ENCODE measurements around the gene PPT2.
A peak's percentile ranks its signal among the peaks of the same experiment; 100 is the strongest.
"Not testable (repeated sequence)": the region's sequence is repeated elsewhere in the genome, so short reads cannot be mapped to it uniquely, and the experiment has no call there.

The PPT2 gene

DNA sequence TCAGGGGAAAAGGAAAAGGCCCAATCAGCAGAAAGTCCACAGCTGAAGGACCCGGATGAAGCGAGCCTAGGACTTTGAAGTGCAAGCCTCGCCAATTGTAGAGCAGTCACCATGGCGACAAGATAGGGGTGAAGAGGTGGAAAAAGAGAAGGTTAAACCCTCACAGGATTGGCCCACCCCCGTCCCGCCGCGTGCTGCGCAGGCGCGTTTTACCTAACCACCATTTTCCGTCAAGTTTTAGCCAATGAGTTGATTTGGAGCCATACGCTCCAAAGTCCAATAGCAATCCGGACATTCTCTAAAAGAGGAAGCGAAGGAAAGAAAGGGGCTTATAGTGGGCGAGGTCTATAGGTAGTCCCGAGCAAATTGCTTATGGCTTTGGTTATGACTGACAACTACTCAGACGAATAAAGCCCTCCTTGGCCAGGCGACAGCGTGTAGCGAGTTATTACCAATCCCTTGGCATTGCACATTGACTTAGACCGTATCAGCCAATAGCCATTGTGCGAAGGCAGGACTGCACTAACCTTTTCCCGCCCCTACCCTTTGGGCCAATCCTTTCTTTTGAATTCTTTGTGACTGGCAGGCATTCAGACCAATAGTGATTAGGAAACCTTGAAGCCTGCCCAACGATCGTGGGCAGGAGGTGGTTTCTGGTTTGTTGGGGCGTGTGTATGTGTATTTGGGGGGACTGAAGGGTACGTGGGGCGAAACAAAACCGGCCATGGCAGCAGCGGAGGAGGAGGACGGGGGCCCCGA is 24.0 kb downstream of the PPT2 start, which contains the start of gene RNF5:
Gene RNF5, plus strand, starts transcription at position 618 of the 759 bp plus-strand sequence. Its CDS starts 107 bp downstream, at position 725.
- peak; percentile 100 for DNase-seq

DNA sequence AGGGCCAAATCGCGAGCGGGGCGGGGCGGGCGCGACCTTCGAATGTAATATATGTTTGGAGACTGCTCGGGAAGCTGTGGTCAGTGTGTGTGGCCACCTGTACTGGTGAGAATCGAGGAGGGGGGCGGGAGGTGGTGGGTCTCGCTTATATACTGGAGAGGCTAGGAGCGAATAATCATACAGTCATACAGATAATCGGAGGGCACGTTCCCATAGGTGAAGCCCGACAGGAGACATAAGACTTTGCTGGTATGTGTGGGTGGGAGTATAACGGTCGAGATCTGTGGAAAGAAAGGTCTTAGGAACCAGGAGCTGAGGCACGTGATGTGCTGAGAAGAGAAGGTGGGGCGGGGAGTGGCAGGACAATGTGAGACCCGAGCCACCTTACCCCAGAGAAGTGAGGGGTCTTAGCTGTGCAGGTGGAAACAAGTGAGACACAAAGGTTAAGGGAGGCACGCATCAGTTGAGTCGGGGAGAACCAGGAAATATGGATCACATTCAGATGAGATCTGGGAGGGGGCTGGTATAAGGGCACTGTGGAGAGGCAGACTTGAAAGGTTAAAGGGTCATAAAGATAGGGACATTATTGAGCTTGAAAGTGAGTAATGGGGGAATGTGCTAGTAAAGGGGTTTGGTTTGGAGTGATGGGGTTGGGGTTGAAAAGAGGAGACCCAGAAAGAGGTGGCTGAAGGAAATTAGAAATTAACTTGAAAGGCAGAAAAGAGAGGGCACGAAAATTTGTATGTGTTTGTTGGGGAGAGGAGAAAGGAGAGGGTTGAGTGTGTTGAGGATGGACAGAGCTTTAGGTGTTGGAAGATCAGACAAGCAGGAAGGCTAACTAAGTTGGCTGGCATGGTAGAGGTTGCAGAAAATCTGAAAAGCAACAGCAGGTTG is 24.9 kb downstream of the PPT2 start:
- no peak for DNase-seq

DNA sequence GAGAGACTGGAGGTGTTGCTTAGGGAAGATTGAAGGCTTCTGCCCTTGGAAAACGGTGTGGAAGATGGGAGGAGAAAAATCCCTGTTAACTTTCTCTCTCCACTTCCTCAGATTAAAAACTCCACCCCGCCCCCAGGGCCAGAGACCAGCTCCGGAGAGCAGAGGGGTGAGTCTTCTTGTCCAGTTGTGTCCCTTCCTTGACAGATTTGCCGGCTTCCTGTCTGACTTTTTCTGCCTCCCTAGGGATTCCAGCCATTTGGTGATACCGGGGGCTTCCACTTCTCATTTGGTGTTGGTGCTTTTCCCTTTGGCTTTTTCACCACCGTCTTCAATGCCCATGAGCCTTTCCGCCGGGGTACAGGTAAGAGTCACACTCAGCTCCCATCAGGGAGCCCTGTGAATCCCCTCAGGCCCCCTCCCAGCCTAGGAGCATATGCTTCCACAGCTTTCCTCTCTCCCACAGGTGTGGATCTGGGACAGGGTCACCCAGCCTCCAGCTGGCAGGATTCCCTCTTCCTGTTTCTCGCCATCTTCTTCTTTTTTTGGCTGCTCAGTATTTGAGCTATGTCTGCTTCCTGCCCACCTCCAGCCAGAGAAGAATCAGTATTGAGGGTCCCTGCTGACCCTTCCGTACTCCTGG is 25.9 kb downstream of the PPT2 start:
- DNase-seq, result no peak

DNA sequence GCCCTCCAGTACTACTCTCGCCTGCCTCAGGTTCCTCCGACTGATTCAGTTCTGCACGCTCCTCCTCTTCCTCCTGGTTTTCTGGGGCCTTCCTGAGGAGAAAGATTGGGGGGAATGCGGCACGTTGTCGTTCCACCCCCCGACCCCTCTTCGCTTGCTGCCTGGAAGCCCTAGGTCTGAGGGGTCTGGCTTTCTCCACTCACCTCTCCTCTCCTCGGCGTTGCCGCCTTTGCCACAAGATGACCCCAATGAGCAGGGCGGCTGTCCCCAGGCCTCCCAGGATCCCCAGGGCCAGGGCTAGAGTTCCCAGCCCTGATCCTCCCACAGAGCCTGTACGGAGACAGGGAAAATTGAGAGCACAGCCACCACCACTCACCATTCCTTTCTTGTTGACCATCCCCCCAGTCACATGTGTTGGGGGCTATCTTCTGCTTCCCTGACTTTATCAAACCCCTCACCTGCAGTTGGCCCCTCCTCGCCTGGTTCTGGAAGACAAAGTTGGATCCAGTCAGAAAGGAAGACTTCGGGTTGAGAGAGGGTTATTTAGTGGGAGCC is 27.3 kb downstream of the PPT2 start:
- DNase-seq, result no peak

DNA sequence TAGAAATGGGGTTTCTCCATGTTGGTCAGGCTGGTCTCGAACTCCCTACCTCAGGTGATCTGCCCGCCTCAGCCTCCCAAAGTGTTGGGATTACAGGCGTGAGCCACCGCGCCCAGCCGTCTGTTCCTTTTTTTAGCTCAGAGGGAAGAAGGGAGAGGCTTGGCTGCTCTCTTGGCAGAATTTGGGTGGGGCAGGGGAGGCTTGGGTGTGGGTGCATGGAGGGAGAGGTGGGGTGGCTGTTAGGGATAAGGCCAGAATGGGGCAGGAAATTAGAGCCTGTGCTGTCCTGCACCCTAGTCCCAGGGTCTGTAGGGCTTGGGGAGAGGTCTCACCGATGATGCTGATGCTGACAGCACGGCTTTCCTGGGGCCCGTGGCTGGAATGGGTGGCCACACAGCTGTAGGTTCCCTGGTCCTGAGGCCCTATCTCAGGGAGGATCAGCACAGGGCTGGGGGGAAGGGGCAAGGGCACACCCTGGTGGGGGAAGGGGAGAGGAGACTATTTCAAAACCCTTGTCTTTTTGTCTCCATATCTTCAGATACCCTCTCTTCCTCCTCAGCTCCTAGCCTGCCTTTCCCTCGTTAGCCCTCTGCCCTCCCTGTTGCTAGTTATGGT is 28.1 kb downstream of the PPT2 start:
- DNase-seq, result no peak

DNA sequence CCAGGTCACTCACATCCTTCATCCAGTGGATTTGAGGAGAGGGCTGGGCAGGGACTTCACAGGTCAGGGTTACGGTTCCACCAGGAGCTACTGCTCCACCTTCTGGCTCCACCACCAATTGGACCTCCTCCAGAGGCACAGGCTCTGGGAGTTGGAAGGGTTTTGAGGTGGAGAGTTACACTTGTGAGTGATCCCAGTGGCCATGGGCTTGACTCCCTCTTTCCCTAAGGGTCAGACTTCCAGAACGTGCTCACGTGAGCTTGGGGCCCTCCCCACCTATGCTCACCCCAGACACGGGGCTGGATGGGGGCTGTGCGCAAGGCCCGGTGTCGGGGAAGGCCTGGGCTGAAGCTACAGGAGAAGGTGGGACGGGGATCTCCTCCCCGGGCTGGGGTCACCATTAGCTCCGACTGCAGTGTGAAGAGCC is 28.6 kb downstream of the PPT2 start:
- no peak for DNase-seq

DNA sequence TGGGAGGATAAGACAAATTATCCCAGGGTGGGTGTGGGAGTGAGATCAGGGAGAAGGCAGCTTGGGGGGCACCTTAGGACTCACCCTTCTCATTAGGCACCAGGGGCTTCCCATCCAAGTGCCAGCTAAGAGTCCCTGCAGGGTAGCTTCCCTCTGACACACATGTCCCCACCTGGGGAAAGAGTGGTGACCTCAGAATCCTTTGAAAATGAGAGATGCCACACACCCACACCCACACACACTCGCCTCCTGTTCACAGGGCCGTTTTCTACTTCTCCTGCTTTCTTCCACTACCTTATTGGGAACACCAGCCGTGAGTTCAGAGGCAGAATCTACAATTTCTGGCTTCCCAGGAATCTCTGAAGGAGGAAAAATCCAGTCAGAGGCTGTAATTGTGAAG is 29.1 kb downstream of the PPT2 start:
- no peak for DNase-seq

DNA sequence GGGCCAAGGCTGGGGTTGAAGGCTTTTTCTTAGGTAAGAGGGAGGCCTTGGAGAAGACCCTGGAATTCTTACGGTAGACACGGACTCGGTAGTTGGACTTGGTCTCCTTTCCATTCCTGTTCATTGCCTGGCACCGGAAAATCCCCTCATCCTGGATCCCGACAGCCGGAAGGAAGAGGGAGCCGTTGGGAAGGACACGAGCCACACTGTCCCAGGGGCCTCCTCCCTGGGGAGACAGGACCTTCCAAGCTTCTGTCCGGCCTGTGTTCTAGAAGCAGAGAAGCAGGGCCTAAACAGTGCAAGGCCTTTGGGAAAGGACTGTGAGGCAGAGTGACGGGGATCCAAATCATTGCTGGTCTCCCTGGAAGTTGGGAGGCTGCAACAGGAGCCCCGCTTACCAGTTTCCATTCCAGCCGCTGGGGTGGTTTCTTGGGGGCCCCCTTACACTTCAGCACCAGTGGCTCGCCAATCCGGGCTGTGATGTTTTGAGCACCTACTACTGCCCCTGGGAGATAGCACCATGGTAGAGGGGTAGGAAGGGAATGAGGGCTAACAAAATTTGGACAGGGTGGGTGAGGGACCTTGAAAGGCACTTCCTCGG is 29.6 kb downstream of the PPT2 start:
- DNase-seq, result no peak

DNA sequence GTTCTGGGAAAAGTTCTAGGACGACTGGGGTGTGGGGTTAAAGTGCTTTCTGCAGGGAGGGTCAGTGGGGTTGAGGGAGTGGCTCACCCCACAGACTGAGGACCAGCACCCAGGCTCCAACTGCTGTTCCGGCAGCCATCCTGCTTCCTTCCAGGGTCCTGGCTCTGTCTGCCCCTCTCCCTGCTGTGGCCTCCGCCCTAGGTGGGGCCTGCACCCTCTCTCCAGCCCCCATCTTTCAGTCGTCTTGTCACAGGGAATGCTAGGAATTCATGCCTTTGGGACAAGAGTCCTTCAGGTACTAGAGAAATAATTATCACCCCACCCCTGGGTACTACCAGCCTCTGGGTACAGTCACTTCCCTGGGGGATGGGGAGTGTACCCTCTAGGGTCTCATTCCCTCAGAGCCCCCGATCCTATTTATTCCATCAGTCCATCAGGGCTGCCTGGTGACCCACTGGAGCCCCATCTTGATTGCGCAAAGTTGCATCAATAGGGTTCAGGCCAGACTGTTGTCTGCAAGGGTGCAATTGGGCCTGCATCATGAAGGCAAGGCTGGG is 30.2 kb downstream of the PPT2 start, which contains the start of gene AGER:
Gene AGER, minus strand, starts transcription at position 170 of the 557 bp plus-strand sequence. Its CDS starts 31 bp downstream, at position 139.
- no peak for DNase-seq

DNA sequence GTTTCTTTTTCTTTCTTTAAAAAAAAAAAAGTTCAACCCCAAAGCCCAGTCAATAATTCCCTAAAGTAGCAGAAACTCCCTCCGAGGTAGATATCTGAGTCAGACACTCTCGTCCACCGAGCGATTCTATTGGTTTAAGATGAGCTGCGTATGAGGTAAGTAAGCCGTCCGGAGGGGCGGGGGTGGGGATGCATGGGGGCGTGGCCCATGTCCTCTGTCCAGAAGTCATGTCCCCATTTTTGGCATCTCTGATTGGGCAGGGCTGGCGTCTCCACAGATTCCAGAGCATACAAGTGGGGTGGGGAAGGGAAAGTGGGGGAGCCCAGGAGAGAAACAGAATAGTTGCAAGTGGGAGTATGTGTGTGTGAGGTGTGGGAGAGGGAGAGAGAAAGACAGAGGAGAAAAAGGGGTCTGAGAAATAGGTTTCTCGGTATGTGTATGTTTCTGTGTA is 31.8 kb downstream of the PPT2 start:
- not testable (repeated sequence) for DNase-seq

DNA sequence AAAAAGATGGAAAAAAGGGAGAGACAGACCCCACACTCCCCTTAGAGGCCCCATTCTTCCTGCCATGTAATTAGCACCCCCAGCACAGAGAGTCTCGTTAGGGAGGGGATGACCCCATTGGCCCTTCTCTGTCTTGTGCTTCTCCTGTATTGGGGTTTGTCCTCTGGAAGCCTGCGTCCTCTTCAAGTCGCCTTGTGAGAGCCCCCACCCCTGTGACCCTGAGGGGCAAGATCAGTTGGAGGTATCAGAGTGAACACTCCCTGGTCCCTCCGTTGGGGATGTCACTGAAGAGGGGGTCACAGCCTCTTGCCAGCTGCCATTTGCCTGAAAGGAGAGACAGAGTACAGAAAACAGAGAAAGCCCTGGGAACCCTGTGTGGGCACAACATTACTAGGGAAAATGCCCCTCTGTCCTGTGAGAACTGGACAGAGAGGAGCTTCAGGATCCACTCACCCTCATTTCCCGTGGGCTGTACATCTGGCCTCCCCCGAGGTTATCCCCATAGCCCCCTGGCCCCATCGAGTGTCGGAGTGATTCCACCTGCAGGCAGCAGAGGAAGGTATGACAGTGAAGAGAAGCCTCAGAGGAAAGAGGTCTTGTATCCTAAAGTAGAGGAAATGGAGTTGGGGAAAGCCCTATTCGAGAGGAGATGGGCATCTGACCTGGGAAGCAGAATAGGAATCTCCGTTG is 32.4 kb downstream of the PPT2 start:
- not testable (repeated sequence) for DNase-seq

DNA sequence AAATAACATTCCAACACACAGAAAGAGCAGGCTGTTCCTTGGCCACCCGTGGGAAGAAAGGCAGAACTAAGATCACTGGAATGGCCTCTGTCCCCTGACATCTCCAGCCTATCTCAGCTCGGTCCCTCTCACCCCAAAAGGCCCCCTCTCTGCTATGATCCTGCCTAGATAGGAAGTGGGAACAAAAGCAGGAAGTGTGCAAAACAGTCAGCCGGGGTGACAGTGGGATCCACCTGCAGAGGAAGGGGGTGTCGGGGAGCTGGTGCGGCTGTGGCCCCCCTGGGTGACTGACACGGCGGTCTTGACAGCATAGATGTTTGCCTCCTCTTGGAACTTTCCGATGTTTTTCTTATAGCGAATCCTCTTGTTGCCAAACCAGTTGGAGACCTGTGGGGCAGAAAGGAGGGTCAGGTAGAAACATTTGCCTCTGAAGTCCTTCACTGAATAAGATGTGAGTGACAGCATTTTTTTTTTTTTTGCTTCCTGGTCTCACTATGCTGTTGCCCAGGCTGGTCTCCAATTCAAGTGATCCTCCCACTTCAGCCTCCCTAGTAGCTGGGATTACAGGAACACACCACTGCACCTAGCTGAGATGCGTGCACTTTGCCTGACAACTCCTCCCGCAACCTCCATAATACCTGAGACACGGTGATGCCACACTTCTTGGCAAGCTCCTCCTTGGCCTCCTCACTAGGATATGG is 33.2 kb downstream of the PPT2 start:
- no peak for DNase-seq

DNA sequence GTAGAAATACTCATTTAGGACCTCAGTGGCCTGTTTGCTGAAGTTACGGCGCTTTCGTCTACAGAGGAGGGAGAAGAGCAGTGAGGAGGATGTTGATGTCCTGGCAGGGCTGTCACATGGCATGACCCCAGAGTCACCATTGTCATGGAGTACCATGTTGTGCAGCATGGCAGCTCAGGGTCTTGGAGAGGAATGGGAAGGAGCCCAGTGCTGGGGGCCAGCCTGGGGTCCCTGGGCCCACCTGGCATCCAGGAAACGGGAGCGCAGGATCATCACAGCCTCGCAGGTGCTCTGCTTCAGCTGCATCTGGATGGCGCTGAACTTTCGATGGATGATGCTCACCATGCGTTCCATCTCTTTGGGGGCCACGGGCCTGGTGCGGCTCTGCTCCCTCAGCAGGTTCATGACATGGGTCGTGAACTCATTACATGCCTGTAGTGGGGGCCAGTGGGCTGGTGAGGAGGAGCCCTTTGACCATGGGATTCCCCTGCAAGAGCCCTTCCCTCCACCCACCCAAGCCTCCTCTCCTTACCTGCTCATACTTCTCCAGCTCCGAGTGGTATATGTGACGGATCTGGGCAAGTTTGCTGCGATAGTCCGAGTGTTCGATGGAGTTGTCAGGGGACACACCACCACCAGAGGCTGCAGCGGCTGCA is 33.9 kb downstream of the PPT2 start:
- not testable (repeated sequence) for DNase-seq

DNA sequence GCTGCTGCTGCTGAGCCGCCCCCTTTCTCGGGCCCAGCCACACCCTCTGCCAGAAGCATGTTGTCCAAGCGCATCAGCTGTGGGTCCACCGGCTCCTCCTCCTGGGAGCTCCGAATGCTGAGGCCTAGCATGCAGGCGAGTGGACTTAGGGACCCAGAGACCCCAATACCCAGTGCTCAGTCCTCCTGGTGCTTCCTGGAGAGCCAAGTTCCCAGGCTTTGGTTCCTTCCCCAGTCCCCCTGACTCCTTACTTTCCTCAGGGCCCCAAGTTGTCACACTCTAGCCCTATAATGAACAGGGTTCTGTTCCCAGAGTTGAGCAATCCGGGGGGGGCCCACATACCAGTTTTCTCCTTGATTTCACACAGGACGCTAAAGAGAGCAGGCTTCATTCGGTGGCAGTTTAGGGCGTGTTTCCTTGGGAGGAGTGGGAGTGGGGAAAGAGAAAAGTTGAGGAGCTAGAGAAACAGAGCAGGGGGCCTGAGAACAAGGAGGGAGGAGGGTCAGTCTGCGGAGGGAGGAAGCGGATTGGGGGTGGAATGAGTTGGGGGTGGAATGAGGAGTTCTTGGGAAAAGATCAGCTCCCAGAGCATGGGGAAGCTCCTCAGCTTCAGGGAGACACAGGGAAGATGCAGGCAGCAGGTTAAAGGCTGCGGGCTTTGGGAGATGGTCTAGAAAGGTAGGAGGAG is 34.6 kb downstream of the PPT2 start:
- DNase-seq, result no peak

DNA sequence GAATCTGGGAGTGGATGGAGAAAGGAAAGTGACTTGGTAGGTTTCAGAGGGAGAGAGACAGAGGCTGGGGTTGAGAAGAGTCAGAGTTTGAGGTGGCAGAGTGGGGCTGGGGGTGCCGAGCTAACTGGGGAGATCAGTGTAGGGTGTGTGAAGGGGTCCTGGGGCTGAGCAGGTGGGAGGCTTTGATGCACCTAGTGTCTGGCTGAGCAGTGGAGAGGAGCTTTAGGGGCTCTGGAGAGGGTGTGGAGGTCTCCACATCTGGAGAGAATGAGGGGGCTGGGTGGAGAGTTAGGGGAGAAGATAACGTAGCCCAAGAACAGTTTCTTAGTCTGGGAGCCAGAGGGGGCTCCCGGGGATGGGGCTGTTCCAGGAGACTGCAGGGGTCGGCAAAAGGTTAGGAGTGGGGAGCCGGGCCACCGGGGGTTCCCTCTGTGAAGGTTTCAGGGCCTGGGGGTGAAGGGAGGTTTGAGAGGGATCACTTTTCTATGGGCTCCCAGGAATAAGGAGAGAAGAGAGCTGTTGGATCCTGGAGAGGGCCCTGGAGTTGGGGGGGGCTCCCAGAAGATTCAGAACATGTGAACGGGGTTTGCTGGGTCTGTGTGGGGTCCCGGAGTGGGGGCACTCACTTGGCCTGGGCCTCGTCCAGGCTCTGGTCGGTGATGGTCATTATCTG is 35.3 kb downstream of the PPT2 start:
- DNase-seq, result no peak

DNA sequence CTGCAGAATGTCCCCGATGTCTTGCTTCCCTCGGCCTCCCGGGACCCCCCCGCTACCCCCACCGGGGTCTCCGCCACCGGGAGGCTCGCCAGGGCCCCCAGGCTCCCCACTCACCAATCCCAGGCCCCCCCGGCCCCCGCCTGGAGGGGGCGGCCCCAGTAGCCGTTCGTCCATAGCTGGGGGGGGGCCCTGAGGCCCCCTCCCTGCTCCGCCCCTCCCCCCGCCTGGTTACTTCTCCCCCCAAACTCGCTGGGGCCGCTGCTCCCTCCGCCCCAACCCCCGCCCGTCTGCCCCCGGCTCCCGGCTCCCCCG is 35.8 kb downstream of the PPT2 start:
- no peak for DNase-seq

DNA sequence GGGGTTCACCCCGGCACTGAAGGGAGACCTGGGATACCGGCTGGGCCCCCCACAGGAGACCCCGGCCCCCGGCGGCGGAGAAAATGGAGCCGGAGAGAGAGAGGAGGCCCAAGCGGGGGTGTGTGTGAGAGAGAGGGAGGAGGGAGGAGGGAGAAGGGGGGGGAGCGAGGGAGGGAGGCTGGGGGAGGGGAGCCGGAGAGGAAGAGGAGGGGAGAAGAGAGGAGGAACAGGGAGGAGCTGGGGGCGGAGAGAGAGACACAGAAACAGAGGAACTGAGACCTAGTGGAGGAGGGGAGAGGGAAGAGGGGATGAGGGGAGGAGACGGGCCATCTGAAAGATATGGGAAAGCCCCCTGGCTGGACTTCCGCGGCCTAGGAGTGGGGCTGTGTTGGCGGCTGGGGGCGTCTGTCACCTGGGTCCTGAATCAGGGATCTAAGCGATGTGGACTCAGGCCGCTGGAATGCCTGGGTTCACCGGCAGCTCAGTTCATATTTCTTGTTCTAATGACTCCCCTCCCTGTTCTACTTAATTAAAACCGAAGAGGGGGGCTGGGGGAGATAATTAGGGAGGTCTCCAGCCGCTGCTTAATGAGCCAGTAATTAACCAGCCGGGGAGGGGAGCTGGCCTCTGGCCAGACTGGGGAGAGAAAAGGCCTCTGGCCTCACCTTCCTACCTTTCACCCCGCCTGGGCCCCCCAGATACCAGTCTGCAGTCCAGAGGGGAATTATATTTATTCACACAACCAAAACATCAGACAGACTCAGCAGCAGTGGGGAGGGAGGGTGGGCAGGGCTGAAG is 36.3 kb downstream of the PPT2 start, which contains the start of gene PBX2:
Gene PBX2, minus strand, starts transcription at position 149 of the 798 bp plus-strand sequence. CDS start 287 bp downstream, outside the sequence.
- DNase-seq, result peak; percentile 61
